Neutrophil (primary cell): ENCODE results near the gene ATRX.
"Not testable (repeated sequence)": the region's sequence is repeated elsewhere in the genome, so short reads cannot be mapped to it uniquely, and the experiment has no call there.

ENCODE experiments used
- H3K27ac ChIP-seq: fragments of 200-600 bp; sonication (generic); 2 replicates; pipeline ENCODE4 v1.5.1; 2016; ENCODE audit warnings: mild to moderate bottlenecking, moderate library complexity
- H3K27me3 ChIP-seq: fragments of 200-600 bp; sonication (generic); 2 replicates; pipeline ENCODE4 v1.6.0; 2016; ENCODE audit warnings: mild to moderate bottlenecking
- H3K36me3 ChIP-seq: fragments of 200-600 bp; sonication (generic); 2 replicates; pipeline ENCODE4 v1.5.1; 2017
- H3K4me1 ChIP-seq, 2 experiments: fragments of 200-600 bp in 1 of 2; sonication (generic) in 1 of 2; 1 replicate in 1 of 2; 2 replicates in 1 of 2; pipeline versions ENCODE4 v1.5.1 to v1.6.1; 2013 to 2016; ENCODE audit warnings: low read depth in 1 of 2, low read length in 1 of 2, mild to moderate bottlenecking in 1 of 2, moderate library complexity in 1 of 2; ENCODE audit not compliant: control insufficient read depth in 1 of 2, insufficient read depth in 1 of 2
- H3K4me3 ChIP-seq, 2 experiments: fragments of 200-600 bp in 1 of 2; sonication (generic) in 1 of 2; 1 replicate in 1 of 2; 2 replicates in 1 of 2; pipeline ENCODE4 v1.5.1; 2013 to 2016; ENCODE audit warnings: low read depth in 1 of 2, low read length in 1 of 2, mild to moderate bottlenecking in 1 of 2, moderate library complexity in 1 of 2
- H3K9me3 ChIP-seq: fragments of 200-600 bp; sonication (generic); 2 replicates; pipeline ENCODE4 v1.5.1; 2016
- TF ChIP-seq, protein P1 (sequence below): fragments of 200-600 bp; sonication (generic); IDR thresholded peaks from 2 replicates; pipeline ENCODE4 v1.5.1; 2016; ENCODE audit warnings: antibody characterized with exemption

Gene ATRX

DNA sequence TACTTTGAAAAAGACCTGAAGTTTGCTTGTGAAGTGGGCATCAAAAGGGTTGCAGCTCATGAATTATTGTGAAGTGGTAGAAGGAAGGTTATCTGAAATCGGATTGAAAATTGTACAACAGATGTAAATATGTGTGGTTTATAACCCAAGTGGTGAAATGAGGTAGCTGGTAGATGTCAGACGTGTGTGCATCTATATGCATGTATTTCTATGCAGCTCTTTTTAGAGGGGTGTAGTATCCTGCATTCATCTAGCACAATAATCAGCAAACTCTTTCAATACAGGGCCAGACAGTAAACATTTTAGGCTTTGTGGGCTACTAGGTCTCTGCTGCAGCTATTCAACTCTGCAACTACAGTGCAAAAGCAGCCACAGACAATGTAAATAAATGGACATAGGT is 9.4 kb downstream of the ATRX start:
- H3K36me3 ChIP-seq = no peaks in the 10 kb centered on the region
- TF ChIP-seq, protein P1, sequence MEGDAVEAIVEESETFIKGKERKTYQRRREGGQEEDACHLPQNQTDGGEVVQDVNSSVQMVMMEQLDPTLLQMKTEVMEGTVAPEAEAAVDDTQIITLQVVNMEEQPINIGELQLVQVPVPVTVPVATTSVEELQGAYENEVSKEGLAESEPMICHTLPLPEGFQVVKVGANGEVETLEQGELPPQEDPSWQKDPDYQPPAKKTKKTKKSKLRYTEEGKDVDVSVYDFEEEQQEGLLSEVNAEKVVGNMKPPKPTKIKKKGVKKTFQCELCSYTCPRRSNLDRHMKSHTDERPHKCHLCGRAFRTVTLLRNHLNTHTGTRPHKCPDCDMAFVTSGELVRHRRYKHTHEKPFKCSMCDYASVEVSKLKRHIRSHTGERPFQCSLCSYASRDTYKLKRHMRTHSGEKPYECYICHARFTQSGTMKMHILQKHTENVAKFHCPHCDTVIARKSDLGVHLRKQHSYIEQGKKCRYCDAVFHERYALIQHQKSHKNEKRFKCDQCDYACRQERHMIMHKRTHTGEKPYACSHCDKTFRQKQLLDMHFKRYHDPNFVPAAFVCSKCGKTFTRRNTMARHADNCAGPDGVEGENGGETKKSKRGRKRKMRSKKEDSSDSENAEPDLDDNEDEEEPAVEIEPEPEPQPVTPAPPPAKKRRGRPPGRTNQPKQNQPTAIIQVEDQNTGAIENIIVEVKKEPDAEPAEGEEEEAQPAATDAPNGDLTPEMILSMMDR = no peak
- H3K4me1 ChIP-seq = peaks cover 4 to 7% of the 10 kb centered on the region in 2 experiments
- no peaks in the 10 kb centered on the region for H3K9me3 ChIP-seq
- no peaks in the 10 kb centered on the region for H3K27me3 ChIP-seq
- no peak overlapping the region for H3K4me3 ChIP-seq
- H3K27ac ChIP-seq = peak overlapping the region; percentile 23

GRCh38 chrX:77771601-77772000 is 14.4 kb downstream of the ATRX start:
- no peak overlapping the region for H3K27ac ChIP-seq
- H3K36me3 ChIP-seq = no peaks in the 10 kb centered on the region
- H3K4me3 ChIP-seq = no peak overlapping the region
- H3K27me3 ChIP-seq = no peaks in the 10 kb centered on the region
- peaks cover 4 to 6% of the 10 kb centered on the region in 2 experiments for H3K4me1 ChIP-seq
- TF ChIP-seq, protein P1 = no peak
- no peaks in the 10 kb centered on the region for H3K9me3 ChIP-seq

- TF ChIP-seq, protein P1 = no peak
- H3K4me1 ChIP-seq = no peaks in the 10 kb centered on the region
- H3K27ac ChIP-seq = no peak overlapping the region
- no peaks in the 10 kb centered on the region for H3K36me3 ChIP-seq
- H3K9me3 ChIP-seq = no peaks in the 10 kb centered on the region
- H3K4me3 ChIP-seq = no peak overlapping the region
- no peaks in the 10 kb centered on the region for H3K27me3 ChIP-seq
Observed at GRCh38 chrX:77768787-77769186, 17.2 kb downstream of the ATRX start.

DNA sequence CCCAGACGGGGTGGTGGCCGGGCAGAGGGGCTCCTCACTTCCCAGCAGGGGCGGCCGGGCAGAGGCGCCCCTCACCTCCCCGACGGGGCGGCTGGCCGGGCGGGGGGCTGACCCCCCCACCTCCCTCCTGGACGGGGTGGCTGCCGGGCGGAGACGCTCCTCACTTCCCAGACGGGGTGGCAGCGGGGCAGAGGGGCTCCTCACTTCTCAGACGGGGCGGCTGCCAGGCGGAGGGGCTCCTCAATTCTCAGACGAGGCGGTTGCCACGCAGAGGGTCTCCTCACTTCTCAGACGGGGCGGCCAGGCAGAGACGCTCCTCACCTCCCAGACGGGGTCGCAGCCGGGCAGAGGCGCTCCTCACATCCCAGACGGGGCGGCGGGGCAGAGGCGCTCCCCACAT is 19.8 kb downstream of the ATRX start:
- not testable (repeated sequence) for H3K36me3 ChIP-seq, H3K27ac ChIP-seq, H3K9me3 ChIP-seq, H3K27me3 ChIP-seq, H3K4me1 ChIP-seq, H3K4me3 ChIP-seq

GRCh38 chrX:77755561-77755960 is 30.5 kb downstream of the ATRX start:
- Histone ChIP-seq H3K36me3 (no peaks in the 10 kb centered on the region), H3K27ac (no peak overlapping the region)

DNA sequence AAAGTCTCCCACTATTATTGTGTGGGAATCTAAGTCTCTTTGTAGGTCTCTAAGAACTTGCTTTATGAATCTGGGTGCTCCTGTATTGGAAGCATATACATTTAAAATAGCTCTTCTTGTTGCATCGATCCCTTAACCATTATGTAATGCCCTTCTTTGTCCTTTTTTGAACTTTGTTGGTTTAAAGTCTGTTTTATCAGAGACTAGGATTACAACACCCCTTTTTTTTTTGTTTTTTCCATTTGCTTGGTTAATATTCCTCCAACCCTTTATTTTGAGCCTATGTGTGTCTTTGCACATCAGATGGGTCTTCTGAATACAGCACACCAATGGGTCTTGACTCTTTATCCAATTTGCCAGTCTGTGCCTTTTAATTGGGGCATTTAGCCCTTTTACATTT is 32.1 kb downstream of the ATRX start:
- H3K4me1 ChIP-seq, H3K36me3 ChIP-seq, H3K27ac ChIP-seq, H3K27me3 ChIP-seq, H3K9me3 ChIP-seq, H3K4me3 ChIP-seq: not testable (repeated sequence)

More at GRCh38 chrX:77755561-77755960, 30.5 kb downstream of the ATRX start:
- H3K4me1 ChIP-seq = no peaks in the 10 kb centered on the region
- TF ChIP-seq, protein P1 = no peak
- no peak overlapping the region for H3K4me3 ChIP-seq
- no peaks in the 10 kb centered on the region for H3K27me3 ChIP-seq
- H3K9me3 ChIP-seq = no peaks in the 10 kb centered on the region

DNA sequence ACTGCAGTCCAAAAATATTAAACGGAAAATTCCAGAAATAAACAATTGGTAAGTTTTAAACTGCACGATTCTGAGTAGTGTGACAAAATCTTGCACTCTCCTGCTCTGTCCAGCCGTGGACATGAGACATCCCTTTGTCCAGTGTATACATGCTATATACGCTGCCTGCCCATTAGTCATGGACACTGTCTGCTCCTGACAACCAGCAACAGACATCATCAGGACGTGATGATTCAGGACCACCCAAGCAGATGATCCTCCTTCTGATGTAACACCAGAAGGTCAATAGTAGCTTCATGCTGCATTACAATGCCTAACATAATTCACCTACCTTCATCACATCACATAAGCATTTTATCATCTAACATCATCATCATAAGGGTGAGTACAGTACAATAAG is 36.3 kb downstream of the ATRX start:
- Histone ChIP-seq H3K4me1 (no peaks in the 10 kb centered on the region), H3K27ac (no peak overlapping the region), H3K4me3 (no peak overlapping the region), H3K9me3 (no peaks in the 10 kb centered on the region), H3K36me3 (no peaks in the 10 kb centered on the region), H3K27me3 (no peaks in the 10 kb centered on the region)
- TF ChIP-seq, protein P1 = no peak
